Measurements from ENCODE around the gene COL6A3.

COL6A3 gene

GRCh38 chr2:237348281-237348865, 65.6 kb downstream of the COL6A3 start:
- DNase-seq (ENCODE audit: low read depth): no peak

- no peak for DNase-seq (ENCODE audit: low read depth)
Observed at GRCh38 chr2:237345891-237346640, 67.9 kb downstream of the COL6A3 start.

- DNase-seq (ENCODE audit: low read depth): no peak
Observed at GRCh38 chr2:237345411-237345810, 68.6 kb downstream of the COL6A3 start.

GRCh38 chr2:237344942-237345341, 69.0 kb downstream of the COL6A3 start:
- no peak for DNase-seq (ENCODE audit: low read depth)

GRCh38 chr2:237343993-237344392, 70.0 kb downstream of the COL6A3 start:
- no peak for DNase-seq (ENCODE audit: low read depth)

- DNase-seq (ENCODE audit: low read depth): no peak
Observed at GRCh38 chr2:237341872-237342271, 72.1 kb downstream of the COL6A3 start.

- no peak for DNase-seq (ENCODE audit: low read depth)
Observed at GRCh38 chr2:237337586-237337985, 76.4 kb downstream of the COL6A3 start.

GRCh38 chr2:237336131-237336530, 77.8 kb downstream of the COL6A3 start:
- DNase-seq (ENCODE audit: low read depth): no peak

- no peak for DNase-seq (ENCODE audit: low read depth)
Observed at GRCh38 chr2:237333748-237334147, 80.2 kb downstream of the COL6A3 start.

- DNase-seq (ENCODE audit: low read depth): no peak
Observed at GRCh38 chr2:237330541-237330940, 83.4 kb downstream of the COL6A3 start.

GRCh38 chr2:237327175-237327950, 86.6 kb downstream of the COL6A3 start:
- DNase-seq (ENCODE audit: low read depth): no peak

- no peak for DNase-seq (ENCODE audit: low read depth)
Observed at GRCh38 chr2:237326266-237327171, 87.4 kb downstream of the COL6A3 start.

GRCh38 chr2:237324837-237325236, 89.1 kb downstream of the COL6A3 start:
- DNase-seq (ENCODE audit: low read depth): no peak

GRCh38 chr2:237324405-237324831, 89.5 kb downstream of the COL6A3 start:
- no peak for DNase-seq (ENCODE audit: low read depth)

GRCh38 chr2:237323656-237324055, 90.3 kb downstream of the COL6A3 start:
- no peak for DNase-seq (ENCODE audit: low read depth)

- no peak for DNase-seq (ENCODE audit: low read depth)
Observed at GRCh38 chr2:237322564-237322963, 91.4 kb downstream of the COL6A3 start.

GRCh38 chr2:237321746-237322145, 92.2 kb downstream of the COL6A3 start:
- DNase-seq (ENCODE audit: low read depth): no peak

GRCh38 chr2:237320801-237321560, 93.0 kb downstream of the COL6A3 start:
- no peak for DNase-seq (ENCODE audit: low read depth)

- no peak for DNase-seq (ENCODE audit: low read depth)
Observed at GRCh38 chr2:237319887-237320286, 94.1 kb downstream of the COL6A3 start.

- DNase-seq (ENCODE audit: low read depth): no peak
Observed at GRCh38 chr2:237319086-237319820, 94.7 kb downstream of the COL6A3 start.

All from T-helper 22 cell (primary cell).